ENCODE results near the gene NELFE.
A peak's percentile ranks its signal among the peaks of the same experiment; 100 is the strongest.

DNA sequence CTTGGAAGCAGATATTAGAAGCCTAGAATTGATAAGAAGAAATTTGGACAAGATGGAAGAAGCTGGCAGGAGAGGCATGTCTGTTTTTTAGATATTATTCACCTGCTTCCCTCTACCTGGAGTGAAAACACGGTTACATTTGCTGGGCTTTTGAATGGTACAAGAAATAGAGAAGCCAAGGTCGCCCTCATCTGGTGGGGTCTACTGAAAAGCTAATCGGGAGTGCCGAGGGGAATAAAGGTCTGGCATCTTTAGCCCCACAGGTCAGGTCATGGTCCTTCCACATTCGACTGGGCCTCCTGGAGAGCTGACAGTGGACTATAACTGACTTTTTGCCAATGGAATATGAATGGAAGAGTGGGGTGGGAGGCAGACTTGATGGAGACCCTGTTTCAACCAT, 35.8 kb downstream of the NELFE start:
- TF ChIP-seq, protein P1, sequence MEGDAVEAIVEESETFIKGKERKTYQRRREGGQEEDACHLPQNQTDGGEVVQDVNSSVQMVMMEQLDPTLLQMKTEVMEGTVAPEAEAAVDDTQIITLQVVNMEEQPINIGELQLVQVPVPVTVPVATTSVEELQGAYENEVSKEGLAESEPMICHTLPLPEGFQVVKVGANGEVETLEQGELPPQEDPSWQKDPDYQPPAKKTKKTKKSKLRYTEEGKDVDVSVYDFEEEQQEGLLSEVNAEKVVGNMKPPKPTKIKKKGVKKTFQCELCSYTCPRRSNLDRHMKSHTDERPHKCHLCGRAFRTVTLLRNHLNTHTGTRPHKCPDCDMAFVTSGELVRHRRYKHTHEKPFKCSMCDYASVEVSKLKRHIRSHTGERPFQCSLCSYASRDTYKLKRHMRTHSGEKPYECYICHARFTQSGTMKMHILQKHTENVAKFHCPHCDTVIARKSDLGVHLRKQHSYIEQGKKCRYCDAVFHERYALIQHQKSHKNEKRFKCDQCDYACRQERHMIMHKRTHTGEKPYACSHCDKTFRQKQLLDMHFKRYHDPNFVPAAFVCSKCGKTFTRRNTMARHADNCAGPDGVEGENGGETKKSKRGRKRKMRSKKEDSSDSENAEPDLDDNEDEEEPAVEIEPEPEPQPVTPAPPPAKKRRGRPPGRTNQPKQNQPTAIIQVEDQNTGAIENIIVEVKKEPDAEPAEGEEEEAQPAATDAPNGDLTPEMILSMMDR (IDR thresholded peaks at IDR 0.05; ENCODE audit: poor library complexity): peak; percentile 13
- TF ChIP-seq EZH2 (IDR thresholded peaks at IDR 0.05; ENCODE audit: borderline replicate concordance): no peak
